GM19324 (cell line): ENCODE results near the gene RAB28.
A peak's percentile ranks its signal among the peaks of the same experiment; 100 is the strongest.

ENCODE experiments used
- ATAC-seq: cut with Tn5 transposase; IDR thresholded peaks from one replicate; pipeline ENCODE4 v1.9.1; 2021; ENCODE audit warnings: mild to moderate bottlenecking, moderate library complexity; ENCODE audit not compliant: unreplicated experiment, low FRiP score

The RAB28 gene

GRCh38 chr4:13511101-13511500 lies 27.0 kb upstream of the RAB28 start:
- no peak for ATAC-seq

DNA sequence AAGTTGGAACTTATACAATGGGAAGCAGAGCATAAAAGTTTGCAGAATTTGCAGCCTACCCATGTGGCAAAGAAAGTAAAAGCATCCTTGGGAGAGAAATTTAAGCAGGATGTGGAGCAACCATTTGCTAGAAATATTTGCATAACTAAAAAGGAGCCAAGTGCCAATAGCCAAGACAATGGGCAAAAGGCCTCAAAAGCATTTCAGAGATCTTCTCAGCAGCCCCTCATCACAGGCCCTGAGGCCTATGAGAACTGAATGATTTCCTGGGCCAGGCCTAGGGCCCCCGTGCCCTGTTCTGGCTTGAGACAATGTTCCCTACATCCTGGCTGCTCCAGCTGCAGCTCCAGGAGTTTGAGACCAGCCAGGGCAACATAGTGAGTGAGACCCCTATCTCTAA lies 25.3 kb upstream of the RAB28 start:
- ATAC-seq: no peak

GRCh38 chr4:13504374-13504773 lies 20.2 kb upstream of the RAB28 start:
- no peak for ATAC-seq

DNA sequence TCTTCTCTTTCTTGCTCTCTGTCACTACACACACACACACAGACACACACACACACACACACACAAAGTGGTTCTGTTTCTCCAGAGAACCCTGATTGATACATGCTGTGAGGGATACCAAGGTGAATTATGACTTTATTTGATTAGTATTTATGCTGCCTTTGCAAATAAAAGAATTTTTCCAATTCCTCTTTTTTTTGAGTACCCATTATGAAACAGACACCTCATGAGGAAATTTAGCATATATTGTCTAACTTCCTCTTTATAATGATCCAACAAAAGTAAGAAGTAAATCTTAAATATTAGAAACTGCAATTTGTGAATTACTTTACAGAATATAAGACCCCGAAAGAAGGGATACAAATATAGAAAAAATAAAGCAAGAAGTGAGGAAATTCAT lies 14.3 kb upstream of the RAB28 start:
- no peak for ATAC-seq

DNA sequence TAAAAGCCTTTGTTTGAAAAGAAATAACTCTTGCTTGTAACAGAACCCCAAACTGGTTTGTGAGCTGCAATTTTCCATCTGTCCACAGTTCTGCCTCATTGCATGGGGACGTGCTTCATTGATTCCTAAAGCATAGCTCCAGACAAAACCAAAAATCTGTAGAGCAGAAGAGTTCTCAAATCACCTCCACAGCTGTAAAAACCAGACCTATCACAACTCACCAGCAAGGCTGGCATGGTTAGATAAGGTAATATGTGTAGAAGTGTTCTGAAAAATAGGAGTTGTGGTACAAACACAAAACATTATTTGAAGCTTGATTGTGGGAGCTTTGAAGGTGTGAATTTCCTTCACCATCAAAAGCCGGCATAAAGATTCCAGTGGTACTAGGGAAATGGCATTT lies 12.5 kb upstream of the RAB28 start:
- no peak for ATAC-seq

GRCh38 chr4:13495753-13496152 lies 11.6 kb upstream of the RAB28 start:
- ATAC-seq: no peak

DNA sequence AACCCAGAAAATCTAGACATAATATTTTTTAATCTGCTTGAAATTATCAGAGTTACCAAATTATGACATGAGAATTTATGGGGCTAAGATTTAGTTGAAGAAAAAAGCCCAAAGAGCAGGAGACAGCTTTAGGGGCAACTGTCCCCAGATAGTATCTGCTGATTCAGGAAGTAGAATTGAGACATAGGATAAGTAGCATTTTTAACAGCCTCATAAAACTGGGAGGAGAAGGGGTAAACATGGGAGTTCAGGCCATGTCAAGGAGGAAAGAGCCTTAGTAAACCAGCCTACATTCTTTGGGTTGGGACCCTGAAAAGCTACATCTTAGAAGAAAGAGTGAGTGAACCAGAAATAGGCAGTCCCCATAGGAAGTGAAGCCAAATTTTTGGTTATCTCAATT lies 9.7 kb upstream of the RAB28 start:
- no peak for ATAC-seq

GRCh38 chr4:13492747-13493146 lies 8.6 kb upstream of the RAB28 start:
- ATAC-seq: no peak

DNA sequence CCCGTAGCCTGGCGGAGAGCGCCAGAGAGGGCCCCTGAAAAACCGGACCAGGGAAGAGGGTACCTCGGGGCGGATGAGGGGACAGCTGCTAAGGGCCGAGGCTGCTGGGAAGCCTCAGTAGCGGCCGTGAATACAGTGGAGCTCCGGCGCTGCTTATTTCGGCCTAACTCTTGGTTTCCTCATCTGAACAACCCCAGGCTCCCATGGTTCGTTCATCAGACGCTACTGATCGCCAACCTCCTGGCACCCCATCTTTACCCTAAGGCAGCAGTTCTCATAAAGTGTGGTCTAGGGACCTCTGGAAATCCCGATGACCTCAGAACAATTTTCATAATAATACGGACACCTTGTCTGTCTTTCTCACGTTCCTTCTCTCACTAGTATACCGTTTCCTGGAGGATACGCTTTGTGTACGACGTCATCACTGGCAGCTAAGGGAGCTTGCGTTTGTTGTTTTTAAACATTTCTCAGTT lies 645 bp upstream of the RAB28 start:
- ATAC-seq: peak; percentile 42

DNA sequence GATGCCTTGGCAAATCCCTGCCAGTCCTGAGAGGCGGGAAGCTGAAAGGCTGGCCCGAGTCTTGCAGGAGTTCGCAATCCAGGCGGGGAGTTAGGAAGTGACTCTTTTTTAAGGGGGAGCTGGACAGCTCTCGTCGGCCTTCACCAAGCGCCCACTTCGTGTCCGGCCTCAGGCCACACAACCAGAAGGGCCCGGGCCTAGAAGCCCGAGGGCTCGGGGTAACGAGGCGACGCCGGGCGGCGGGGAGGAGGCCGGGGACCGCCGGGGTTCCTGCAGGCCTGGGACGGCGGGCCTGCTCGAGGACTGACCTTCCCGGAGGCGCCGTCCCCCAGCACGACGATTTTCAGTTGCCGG lies 395 bp downstream of the RAB28 start:
- peak; percentile 26 for ATAC-seq

DNA sequence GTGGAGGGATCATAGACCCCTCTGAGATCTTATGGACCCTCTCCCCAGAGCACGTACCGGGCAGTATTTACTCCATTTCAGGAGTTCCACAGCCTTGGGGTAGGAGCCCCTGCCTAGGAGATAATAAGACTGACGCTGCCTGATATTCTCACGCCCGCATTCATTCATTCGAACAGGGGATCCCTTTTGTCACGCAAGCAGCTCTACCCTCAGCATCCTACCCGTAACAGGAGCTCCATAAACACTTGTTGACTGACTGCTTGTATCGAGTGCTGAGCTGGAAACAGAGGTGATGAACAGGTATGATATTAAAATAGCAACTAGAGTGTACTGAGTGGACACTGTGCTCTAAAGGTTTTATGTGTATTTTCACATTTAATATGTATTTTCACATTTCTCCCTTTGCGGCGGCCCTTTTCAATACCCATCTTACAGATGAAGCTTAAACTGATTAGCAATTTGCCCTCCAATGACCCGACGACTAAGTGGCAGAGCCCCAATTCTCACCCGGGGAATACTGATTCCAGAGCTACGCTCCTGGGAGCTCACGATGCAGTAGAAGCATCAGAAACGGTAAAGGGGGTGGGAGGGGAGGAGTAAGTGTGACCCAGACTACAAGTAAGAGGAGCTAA lies 888 bp downstream of the RAB28 start:
- no peak for ATAC-seq

DNA sequence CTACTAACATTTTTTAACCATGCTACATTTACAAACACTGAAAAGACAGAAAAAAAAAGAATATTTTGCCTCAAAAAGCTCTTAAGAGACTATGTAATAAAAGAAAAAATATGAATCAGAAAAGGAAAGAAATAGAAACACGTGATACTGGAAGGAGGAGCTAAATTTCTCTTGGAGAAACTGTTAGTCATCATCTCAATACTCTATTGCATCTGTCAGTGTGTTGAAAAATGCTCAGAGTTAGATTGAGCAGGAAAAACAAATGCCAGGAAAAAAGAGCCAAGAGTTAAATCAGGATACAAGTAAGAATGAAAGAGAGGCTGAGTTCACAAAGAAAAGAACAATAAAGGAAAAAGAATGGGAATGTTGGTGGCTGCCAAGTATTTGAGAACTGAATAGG lies 2.6 kb downstream of the RAB28 start:
- ATAC-seq: no peak

- no peak for ATAC-seq
These were observed 5.4 kb downstream of the RAB28 start for GRCh38 chr4:13478707-13479106.

- ATAC-seq: no peak
These were observed 6.0 kb downstream of the RAB28 start for GRCh38 chr4:13478131-13478530.

DNA sequence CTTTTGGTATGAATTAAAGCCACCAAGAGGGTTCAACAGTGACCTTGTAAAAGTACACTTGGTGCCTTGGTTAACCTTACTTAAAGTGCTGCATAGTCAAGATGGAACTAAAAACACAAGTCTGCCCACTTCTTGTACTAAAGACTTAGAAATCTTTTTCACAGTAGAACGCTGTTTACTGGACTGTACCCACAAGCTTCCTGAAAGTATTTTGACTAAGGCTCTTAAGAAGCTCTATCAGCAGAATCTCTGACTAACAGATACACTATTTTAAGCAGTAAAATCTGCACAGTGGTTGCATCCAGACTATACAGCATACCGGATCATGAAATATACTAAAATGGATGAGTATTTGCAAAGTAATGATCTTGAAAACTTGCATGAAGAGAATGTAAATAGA lies 7.2 kb downstream of the RAB28 start:
- ATAC-seq: no peak

GRCh38 chr4:13476152-13476551 lies 8.0 kb downstream of the RAB28 start:
- no peak for ATAC-seq

GRCh38 chr4:13471400-13471799 lies 12.7 kb downstream of the RAB28 start:
- no peak for ATAC-seq

GRCh38 chr4:13470379-13470778 lies 13.8 kb downstream of the RAB28 start:
- no peak for ATAC-seq

GRCh38 chr4:13464973-13465372 lies 19.2 kb downstream of the RAB28 start:
- no peak for ATAC-seq

DNA sequence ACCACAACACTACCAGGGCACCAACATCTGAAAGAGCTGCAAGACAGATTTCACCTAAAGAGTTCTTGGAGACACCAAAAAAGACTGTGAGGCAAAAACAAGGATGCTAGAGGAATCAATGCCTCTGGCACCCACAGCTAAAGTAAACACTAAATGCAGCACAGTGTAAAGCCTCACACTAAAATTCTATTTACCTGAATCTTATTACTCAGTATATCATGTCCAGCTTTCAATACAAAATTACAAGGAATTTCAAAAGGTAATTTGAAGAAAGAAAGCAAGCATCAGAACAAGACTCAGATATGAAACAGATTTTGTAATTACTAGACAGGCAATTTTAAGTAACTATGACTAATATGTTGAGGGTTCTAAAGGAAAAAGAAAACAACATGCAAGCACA lies 19.6 kb downstream of the RAB28 start:
- no peak for ATAC-seq

DNA sequence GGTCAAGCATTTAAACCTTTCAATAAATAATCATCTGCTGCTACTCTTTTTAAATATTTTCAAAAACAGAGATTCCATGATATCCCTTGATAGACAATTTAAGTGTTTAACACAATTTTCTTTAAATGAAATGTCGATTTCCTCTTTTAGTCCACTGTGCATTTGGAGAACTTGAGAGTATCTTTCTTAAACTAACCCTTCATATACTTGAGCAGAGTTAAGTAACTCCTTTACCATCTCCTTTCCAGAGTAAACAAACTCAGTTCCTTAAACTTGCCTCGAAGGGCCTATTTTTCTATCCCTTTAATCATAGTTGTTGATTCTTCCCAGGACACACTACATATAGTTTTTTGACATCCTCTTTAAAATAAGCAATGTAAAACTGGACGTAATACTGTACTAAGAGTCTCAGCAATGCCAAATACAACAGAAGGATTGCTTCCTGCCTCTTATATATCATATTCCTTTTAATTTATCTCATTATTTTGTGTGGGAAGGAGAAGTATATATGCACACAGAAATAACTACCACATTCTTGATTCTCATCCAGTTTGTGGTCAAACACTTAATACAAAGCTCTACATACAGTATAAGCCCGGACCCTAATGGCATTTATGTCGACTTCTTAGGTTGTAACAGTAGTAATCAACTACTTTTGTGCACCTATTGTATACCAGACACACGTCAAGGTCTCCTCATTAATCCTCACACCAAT lies 22.8 kb downstream of the RAB28 start:
- no peak for ATAC-seq

GRCh38 chr4:13455411-13455810 lies 28.7 kb downstream of the RAB28 start:
- no peak for ATAC-seq
